Body of pancreas (tissue), 4 donors: ENCODE data around the gene LITAFD.

Experiments used
- CTCF ChIP-seq, 7 experiments: fragments of 450-650 bp in 4 of 7; fragments of 200-600 bp in 3 of 7; sonication (generic) in 3 of 7; IDR thresholded peaks; one replicate each; pipeline ENCODE4 v1.5.1; 2016 to 2019; ENCODE audit warnings: antibody characterized with exemption in 7 of 7
- POLR2A ChIP-seq, 3 donors: fragments of 450-650 bp; IDR thresholded peaks; one replicate each; pipeline ENCODE4 v1.6.1; 2016; ENCODE audit warnings: antibody characterized with exemption in 3 of 3, mild to moderate bottlenecking in 2 of 3

GRCh38 chr16:8914098-8914497, 31.9 kb downstream of the LITAFD start:
- no peak for TF ChIP-seq CTCF (IDR thresholded peaks at IDR 0.05)
- TF ChIP-seq POLR2A (IDR thresholded peaks at IDR 0.05) = no peak
